K562 (cell line): ENCODE results near the gene FANCC. TPM values are rescaled to one million over a fixed set of nuclear protein-coding genes. Genes with fewer than 3 reads are reported as not detected.

ENCODE experiments used
- CHD1 ChIP-seq: fragments of 200-600 bp; sonication (generic); IDR thresholded peaks from one replicate; pipeline ENCODE4 v1.6.1; 2012; ENCODE audit warnings: mild to moderate bottlenecking, moderate library complexity, low read length, inconsistent platforms
- CREB1 ChIP-seq, 2 experiments: sonication (generic) in 1 of 2; formaldehyde crosslinking in 1 of 2; IDR thresholded peaks; 2 replicates each; pipeline versions ENCODE4 v1.6.1 to v1.8.0; 2012 to 2022; ENCODE audit warnings: inconsistent platforms in 1 of 2, mild to moderate bottlenecking in 1 of 2, missing genetic modification reagents in 1 of 2, moderate library complexity in 1 of 2
- GABPB2 ChIP-seq: fragments of 250-450 bp; sonication (Bioruptor Pico); conservative IDR thresholded peaks from 2 replicates; pipeline ENCODE4 v1.5.1; 2021; ENCODE audit warnings: mild to moderate bottlenecking
- NCOA2 ChIP-seq, 2 experiments: fragments of 450-650 bp; IDR thresholded peaks; 2 replicates each; pipeline ENCODE4 v1.6.1; 2018; ENCODE audit warnings: mild to moderate bottlenecking in 2 of 2, moderate library complexity in 1 of 2; ENCODE audit not compliant: partially characterized antibody in 2 of 2
- RNF2 ChIP-seq: sonication (generic); IDR thresholded peaks from 2 replicates; pipeline ENCODE4 v1.6.1; 2016
- RUNX1 ChIP-seq: sonication (generic); IDR thresholded peaks from 2 replicates; pipeline ENCODE4 v1.6.1; 2016; ENCODE audit warnings: antibody characterized with exemption, low read depth
- ZC3H4 ChIP-seq: sonication (generic); formaldehyde crosslinking; IDR thresholded peaks from 2 replicates; pipeline ENCODE4 v1.9.0; 2021; ENCODE audit warnings: missing genetic modification reagents, borderline replicate concordance
- ZNF583 ChIP-seq: fragments of 250-450 bp; sonication (Bioruptor Pico); IDR thresholded peaks from 2 replicates; pipeline ENCODE4 v1.4.0; 2020
- polyA plus RNA-seq, 8 experiments: library from polyadenylated mRNA; depleted of rRNA in 4 of 8; stranded (reverse) in 5 of 8; unstranded in 3 of 8; fragments of >200 nt; fragmentation: Nextera tagmentation in 2 of 8; fragmentation: Illumina TruSeq in 1 of 8; extraction: Ambion mirVana in 2 of 8; extraction: Trizol in 1 of 8; gene quantifications; 2 replicates each; pipeline versions ENCODE4 v1.2.1 to v1.2.3, GENCODE V29; 2011 to 2014; ENCODE audit warnings: inconsistent platforms in 1 of 8, missing spikeins in 1 of 8
- total RNA-seq, 7 experiments: library from RNA; depleted of rRNA in 6 of 7; stranded (reverse); fragments of >200 nt in 6 of 7; fragmentation: Illumina TruSeq in 2 of 7; extraction: Trizol in 2 of 7; gene quantifications; 2 replicates each; pipeline versions ENCODE4 v1.2.1 to v1.2.3, GENCODE V29; 2011 to 2021; ENCODE audit warnings: low replicate concordance in 1 of 7
- TF ChIP-seq, protein P1 (sequence below), 2 experiments: fragments of 450-650 bp; formaldehyde crosslinking in 1 of 2; IDR thresholded peaks; 2 replicates each; pipeline versions ENCODE4 v1.4.0 to v1.6.1; 2014 to 2020; ENCODE audit warnings: mild to moderate bottlenecking in 2 of 2, borderline replicate concordance in 1 of 2, low read depth in 1 of 2

FANCC gene
- total and polyA plus RNA-seq, 9 of the 15 experiments (the other 6 are each of a cell fraction or from before 2014, with no cell fraction given), result 4.6 to 18.4 (median 14.2) TPM

DNA sequence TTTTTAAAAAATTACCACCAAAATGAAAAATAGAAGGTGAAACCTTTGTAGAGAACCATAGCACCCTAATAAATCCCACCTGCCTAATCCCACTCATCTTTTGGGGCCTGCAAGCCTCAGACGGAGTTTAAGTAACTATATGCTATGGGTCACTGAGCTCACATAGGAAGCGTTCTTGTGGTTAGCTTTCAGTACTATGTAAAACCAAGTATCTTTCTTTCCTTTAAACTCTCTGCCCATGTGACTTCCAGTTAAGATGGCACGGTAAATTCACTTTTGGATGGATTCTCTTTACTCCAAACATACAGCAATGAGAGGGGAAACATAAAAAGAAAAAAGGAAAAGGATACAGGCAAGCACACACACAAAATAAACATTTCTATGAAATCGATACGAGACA, 50.9 kb downstream of the FANCC start (continued):
- TF ChIP-seq, protein P1, sequence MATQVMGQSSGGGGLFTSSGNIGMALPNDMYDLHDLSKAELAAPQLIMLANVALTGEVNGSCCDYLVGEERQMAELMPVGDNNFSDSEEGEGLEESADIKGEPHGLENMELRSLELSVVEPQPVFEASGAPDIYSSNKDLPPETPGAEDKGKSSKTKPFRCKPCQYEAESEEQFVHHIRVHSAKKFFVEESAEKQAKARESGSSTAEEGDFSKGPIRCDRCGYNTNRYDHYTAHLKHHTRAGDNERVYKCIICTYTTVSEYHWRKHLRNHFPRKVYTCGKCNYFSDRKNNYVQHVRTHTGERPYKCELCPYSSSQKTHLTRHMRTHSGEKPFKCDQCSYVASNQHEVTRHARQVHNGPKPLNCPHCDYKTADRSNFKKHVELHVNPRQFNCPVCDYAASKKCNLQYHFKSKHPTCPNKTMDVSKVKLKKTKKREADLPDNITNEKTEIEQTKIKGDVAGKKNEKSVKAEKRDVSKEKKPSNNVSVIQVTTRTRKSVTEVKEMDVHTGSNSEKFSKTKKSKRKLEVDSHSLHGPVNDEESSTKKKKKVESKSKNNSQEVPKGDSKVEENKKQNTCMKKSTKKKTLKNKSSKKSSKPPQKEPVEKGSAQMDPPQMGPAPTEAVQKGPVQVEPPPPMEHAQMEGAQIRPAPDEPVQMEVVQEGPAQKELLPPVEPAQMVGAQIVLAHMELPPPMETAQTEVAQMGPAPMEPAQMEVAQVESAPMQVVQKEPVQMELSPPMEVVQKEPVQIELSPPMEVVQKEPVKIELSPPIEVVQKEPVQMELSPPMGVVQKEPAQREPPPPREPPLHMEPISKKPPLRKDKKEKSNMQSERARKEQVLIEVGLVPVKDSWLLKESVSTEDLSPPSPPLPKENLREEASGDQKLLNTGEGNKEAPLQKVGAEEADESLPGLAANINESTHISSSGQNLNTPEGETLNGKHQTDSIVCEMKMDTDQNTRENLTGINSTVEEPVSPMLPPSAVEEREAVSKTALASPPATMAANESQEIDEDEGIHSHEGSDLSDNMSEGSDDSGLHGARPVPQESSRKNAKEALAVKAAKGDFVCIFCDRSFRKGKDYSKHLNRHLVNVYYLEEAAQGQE (IDR thresholded peaks at IDR 0.05; ENCODE audit: borderline replicate concordance), result no peak
- TF ChIP-seq, protein P1 (CRISPR knock-in tag; IDR thresholded peaks at IDR 0.05; ENCODE audit: low read depth), result no peak
- TF ChIP-seq ZC3H4 (CRISPR knock-in tag), result no peak
- TF ChIP-seq ZNF583 (CRISPR knock-in tag), result no peak
- TF ChIP-seq RNF2, result no peak
- TF ChIP-seq CHD1, result no peak
- TF ChIP-seq CREB1 (IDR thresholded peaks at IDR 0.05), result no peak
- TF ChIP-seq CREB1 (CRISPR knock-in tag; IDR thresholded peaks at IDR 0.05), result no peak
- no peak for TF ChIP-seq RUNX1
- TF ChIP-seq GABPB2 (CRISPR knock-in tag), result no peak
- TF ChIP-seq NCOA2 (IDR thresholded peaks at IDR 0.05; ENCODE audit: partially characterized antibody in 2 of 2), result no peak
